ENCODE results near the gene YIF1A. TPM values are rescaled to one million over a fixed set of nuclear protein-coding genes. Genes with fewer than 3 reads are reported as not detected.

Gene YIF1A
- total and polyA plus RNA-seq, 2 donors (not counting 3 experiments of a cell fraction or from before 2014, with no cell fraction given): 104 to 271 TPM

GRCh38 chr11:66317723-66318599, 29.0 kb upstream of the YIF1A start:
- H3K4me1 ChIP-seq (ENCODE audit: control insufficient read depth, extremely low read depth, insufficient read depth, low read length): no peaks in the 10 kb centered on the region
- FAIRE-seq: no peak

More at GRCh38 chr11:66317723-66318599, 29.0 kb upstream of the YIF1A start:
- H3K4me3 ChIP-seq (replicated peaks in 1 of 3; ENCODE audit: insufficient read depth in 1 of 3, low read depth in 1 of 3, low read length in 3 of 3): no peak overlapping the region
- dilution Hi-C loops (cut with MboI; ENCODE audit: extremely low pct_ligation_motif_present, low sequenced_read_pairs): no loop called here
- no peak overlapping the region for H3K4me2 ChIP-seq (ENCODE audit: insufficient read depth, low read length)
- no peak overlapping the region for H3K27ac ChIP-seq (ENCODE audit: insufficient read depth, low read depth, low read length)
- TF ChIP-seq FOS (IDR thresholded peaks at IDR 0.05; ENCODE audit: borderline replicate concordance, insufficient read depth, low read length) (no peak), JUN (IDR thresholded peaks at IDR 0.05; ENCODE audit: borderline replicate concordance, insufficient read depth, insufficient read length, low read depth) (no peak)
- TF ChIP-seq, protein P1, sequence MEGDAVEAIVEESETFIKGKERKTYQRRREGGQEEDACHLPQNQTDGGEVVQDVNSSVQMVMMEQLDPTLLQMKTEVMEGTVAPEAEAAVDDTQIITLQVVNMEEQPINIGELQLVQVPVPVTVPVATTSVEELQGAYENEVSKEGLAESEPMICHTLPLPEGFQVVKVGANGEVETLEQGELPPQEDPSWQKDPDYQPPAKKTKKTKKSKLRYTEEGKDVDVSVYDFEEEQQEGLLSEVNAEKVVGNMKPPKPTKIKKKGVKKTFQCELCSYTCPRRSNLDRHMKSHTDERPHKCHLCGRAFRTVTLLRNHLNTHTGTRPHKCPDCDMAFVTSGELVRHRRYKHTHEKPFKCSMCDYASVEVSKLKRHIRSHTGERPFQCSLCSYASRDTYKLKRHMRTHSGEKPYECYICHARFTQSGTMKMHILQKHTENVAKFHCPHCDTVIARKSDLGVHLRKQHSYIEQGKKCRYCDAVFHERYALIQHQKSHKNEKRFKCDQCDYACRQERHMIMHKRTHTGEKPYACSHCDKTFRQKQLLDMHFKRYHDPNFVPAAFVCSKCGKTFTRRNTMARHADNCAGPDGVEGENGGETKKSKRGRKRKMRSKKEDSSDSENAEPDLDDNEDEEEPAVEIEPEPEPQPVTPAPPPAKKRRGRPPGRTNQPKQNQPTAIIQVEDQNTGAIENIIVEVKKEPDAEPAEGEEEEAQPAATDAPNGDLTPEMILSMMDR (IDR thresholded peaks at IDR 0.05; ENCODE audit: extremely low read depth in 1 of 2, insufficient read depth in 1 of 2, low read depth in 1 of 2, low read length in 2 of 2): no peak
- H3K79me2 ChIP-seq (ENCODE audit: control insufficient read depth, insufficient read depth, low read length): no peaks in the 10 kb centered on the region
- ChIA-PET POLR2A (no interaction called here), CTCF (interaction anchor here (1.6 to 9.5 kb wide), 2 partner anchors 15 to 36 kb away, joined by 5 to 225 read pairs; partner anchors contain the start of gene RIN1)
- no peaks in the 10 kb centered on the region for H3K9me1 ChIP-seq (replicated peaks; ENCODE audit: control insufficient read depth, extremely low read depth, insufficient read depth, low read length)
- H4K20me1 ChIP-seq (replicated peaks; ENCODE audit: control insufficient read depth, extremely low read depth, insufficient read depth, low read length): no peaks in the 10 kb centered on the region
- no peak for DNase-seq (ENCODE audit: low read depth, low spot score)
- no TSS peak for BruUV-seq (replicated peaks)
- H3K36me3 ChIP-seq (ENCODE audit: control insufficient read depth in 2 of 2, extremely low read depth in 1 of 2, insufficient read depth in 2 of 2, low read length in 2 of 2): no peaks in the 10 kb centered on the region
- intact Hi-C loops (cut with micrococcal nuclease): no loop called here
- H3K9ac ChIP-seq (replicated peaks; ENCODE audit: extremely low read depth, insufficient read depth, low read length): no peak overlapping the region
- no peak overlapping the region for H2AFZ ChIP-seq (ENCODE audit: low read depth, low read length)
- peaks cover 5 to 7% of the 10 kb centered on the region in 2 experiments for H3K27me3 ChIP-seq (ENCODE audit: control insufficient read depth in 2 of 2, insufficient read depth in 2 of 2, low read length in 2 of 2)
- no peaks in the 10 kb centered on the region for H3K9me3 ChIP-seq (replicated peaks; ENCODE audit: control insufficient read depth, insufficient read depth, low read length)
